ENCODE data around the gene SLC35B2.
A peak's percentile ranks its signal among the peaks of the same experiment; 100 is the strongest.

The SLC35B2 gene

GRCh38 chr6:44219815-44220784 lies 37.2 kb downstream of the SLC35B2 start:
- DNase-seq: no peak

GRCh38 chr6:44219053-44219814 lies 38.1 kb downstream of the SLC35B2 start:
- peak; percentile 19 to 37 for DNase-seq

GRCh38 chr6:44217332-44218143 lies 39.8 kb downstream of the SLC35B2 start:
- peak in 1 of 2 experiments; percentile 11 for DNase-seq

DNA sequence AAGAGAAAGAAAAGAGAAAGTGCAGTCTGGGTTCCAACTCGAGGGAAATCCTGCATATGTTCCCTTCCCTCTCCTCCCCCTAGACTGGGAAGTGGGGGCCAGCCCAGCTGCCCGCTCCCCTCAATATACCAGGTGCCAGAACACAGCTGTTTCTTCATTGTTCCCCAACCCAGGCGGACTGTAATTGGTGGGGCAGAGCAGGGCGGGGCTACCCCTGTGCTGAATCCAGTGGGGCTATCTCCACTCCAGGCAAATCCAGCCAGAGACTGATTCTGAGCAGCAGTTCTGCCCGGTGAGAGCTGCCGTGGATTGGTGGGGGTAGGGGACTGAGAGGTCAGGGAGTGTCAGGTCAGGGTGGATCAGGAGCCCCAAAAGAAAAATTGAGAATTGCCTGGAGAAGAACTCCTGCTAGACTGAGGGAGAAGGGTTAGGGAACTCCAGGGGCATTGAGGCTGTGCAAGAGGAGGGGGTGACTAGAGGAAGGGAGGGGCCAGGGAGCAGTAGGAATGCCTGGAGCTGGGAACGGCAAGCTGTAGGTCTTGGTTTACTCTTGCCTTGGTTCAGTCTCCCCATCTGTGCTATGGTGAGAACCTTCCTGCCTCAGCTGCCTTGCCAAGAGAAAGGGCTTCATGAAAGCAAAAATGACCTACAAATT lies 40.5 kb downstream of the SLC35B2 start, which contains the start of gene MYMX:
Gene MYMX, plus strand, starts transcription at position 250 of the 655 bp plus-strand sequence. CDS start 546 bp downstream, outside the sequence.
- peak in 1 of 2 experiments; percentile 22 for DNase-seq

- no peak for DNase-seq
Observed at GRCh38 chr6:44214307-44214706, 43.0 kb downstream of the SLC35B2 start.

DNA sequence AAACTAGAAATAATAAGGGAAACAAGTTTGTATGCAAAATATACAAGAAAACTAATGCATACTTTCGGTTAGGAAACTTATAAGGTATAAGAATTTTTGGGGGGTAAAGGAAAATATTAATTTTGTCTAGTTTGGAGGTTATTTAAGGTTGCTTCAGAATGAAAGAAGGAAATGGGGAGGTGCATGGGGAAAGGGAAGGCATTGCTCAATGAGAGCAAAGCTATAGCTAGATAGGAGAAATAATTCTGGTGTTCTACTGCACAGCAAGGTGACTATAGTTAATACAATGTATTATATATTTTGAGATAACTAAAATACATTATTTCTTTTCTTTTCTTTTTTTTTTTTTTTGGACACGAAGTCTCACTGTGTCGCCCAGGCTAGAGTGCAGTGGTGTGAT lies 46.0 kb downstream of the SLC35B2 start:
- no peak for DNase-seq

DNA sequence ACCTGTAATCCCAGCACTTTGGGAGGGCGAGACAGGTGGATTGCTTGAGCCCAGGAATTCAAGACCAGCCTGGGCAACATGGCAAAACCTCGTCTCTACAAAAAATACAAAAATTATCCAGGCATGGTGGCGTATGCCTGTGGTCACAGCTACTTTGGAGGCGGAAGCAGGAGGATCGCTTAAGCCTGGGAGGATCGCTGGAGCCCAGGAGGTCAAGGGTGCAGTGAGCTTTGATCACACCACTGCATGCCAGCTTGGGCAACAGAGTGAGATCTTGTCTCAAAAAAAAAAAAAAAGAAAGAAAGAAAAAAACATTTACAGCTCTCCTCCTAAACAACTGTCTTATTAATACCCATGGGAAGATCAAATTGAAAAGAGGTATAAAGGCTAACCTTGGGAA lies 49.4 kb downstream of the SLC35B2 start:
- no peak for DNase-seq

Data from NCI-H2081 (cell line).